Anterior cingulate cortex (tissue), 58 donors: ENCODE results near the gene PHC3.
A peak's percentile ranks its signal among the peaks of the same experiment; 100 is the strongest.
"Not testable (repeated sequence)": the region's sequence is repeated elsewhere in the genome, so short reads cannot be mapped to it uniquely, and the experiment has no call there.

Experiments used
- DNase-seq, 58 donors: peaks; one replicate each; lab custom pipeline; 2025; lab: John Stamatoyannopoulos, UW

Gene PHC3, protein sequence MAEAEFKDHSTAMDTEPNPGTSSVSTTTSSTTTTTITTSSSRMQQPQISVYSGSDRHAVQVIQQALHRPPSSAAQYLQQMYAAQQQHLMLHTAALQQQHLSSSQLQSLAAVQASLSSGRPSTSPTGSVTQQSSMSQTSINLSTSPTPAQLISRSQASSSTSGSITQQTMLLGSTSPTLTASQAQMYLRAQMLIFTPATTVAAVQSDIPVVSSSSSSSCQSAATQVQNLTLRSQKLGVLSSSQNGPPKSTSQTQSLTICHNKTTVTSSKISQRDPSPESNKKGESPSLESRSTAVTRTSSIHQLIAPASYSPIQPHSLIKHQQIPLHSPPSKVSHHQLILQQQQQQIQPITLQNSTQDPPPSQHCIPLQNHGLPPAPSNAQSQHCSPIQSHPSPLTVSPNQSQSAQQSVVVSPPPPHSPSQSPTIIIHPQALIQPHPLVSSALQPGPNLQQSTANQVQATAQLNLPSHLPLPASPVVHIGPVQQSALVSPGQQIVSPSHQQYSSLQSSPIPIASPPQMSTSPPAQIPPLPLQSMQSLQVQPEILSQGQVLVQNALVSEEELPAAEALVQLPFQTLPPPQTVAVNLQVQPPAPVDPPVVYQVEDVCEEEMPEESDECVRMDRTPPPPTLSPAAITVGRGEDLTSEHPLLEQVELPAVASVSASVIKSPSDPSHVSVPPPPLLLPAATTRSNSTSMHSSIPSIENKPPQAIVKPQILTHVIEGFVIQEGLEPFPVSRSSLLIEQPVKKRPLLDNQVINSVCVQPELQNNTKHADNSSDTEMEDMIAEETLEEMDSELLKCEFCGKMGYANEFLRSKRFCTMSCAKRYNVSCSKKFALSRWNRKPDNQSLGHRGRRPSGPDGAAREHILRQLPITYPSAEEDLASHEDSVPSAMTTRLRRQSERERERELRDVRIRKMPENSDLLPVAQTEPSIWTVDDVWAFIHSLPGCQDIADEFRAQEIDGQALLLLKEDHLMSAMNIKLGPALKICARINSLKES

DNA sequence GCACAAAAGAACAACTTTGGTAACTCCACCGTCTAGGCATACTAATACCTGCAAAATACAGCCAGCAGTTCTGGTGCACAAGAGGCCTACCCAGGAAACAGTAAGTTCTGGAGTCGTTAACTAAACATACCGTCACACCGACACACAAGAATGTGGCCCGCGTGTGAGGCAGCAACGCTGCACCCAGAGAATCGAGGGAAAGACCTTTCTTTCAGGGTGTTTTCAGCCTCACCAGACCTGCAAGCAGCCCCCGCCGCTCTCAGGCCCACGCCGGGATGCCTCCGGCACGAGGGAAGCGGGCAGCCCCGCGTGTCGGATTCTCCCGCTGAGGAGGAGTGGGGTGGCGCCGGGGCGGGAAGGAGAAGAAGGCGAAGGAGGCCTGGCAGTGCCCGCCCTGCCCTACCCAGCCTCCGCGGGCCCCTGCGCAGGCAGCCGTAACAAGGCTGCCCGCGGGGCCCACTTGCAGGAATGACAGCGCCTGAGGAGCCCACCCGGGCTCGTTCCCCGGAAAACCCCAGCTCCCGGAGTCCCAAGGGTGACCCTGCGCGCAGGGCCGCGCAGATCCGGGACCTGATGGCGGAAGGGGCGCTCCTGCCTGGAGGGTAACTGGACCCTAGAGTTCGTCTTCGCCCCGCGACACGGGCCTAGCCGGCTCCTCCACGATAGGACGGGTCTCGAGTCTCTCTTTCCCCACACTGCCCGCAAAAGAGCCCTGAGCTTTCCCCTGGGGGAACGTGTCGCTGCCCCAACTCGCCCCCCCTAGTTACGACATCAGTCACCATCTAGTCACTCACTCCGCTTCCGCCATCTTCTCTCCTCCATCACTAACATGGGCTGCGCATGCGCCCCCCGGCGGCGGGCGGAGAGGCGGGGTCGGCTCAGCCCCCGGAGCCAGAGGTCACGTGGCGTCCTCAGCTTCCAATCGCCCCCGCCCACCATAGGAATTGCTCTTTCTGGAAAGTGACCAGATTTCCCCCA lies at the start of gene PHC3:
Gene PHC3 (minus strand): TSS at position 826 of the 978 bp plus-strand sequence. CDS start 18 bp downstream, at position 808.
- peak; percentile 66 to 93 (median 88) for DNase-seq

DNA sequence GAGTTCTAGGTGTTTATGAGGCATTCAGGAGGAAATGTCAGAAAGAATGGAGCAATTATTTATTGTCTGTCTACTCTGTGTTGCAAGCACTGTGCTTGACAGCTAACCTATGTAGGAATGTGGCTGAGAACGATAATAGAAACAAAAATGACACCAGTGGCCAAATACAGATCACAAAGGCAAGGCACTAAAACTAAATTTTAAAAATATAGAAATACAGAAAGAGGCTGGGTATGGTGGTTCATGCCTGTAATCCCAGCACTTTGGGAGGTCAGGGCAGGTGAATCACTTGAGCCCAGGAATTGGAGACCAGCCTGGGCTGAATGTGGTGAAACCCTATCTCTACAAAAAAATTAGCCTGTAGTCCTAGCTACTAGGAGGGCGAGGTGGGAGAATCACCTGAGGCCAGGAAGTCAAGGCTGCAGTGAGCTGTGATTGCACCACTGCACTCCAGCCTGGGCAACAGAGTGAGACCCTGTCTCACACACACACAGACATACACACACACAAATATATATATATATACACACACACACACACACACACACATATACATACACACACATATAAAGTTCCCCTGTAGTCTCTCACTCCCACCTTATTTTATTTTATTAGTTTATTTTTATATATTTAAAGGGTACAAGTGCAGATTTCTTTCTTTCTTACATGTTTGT lies 46.7 kb upstream of the PHC3 start:
- no peak for DNase-seq

DNA sequence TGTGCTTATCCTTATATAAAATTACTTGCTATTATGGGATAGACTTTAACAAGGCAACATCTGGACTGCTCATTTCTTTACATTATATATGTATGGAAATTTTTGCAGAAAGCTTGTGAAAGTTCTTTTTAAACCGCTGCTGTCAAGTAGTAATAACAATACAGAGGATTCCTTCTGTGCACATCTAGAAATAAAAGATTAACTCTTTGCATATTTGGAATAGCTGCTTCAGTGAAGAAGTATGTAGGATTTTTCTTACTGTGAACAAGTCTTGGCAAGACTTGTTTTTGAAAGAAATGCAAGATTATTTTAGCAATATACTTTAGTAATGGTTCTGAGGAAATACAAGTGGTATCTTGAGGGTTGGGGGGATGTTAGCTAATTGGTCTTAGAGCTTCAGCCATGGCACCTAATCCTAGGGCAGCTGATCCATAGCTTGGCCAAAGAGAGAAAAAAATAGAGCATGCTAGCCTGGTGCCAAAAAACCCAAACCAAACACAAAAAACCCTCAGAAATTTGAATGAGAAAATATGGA lies 45.0 kb upstream of the PHC3 start:
- DNase-seq: no peak

DNA sequence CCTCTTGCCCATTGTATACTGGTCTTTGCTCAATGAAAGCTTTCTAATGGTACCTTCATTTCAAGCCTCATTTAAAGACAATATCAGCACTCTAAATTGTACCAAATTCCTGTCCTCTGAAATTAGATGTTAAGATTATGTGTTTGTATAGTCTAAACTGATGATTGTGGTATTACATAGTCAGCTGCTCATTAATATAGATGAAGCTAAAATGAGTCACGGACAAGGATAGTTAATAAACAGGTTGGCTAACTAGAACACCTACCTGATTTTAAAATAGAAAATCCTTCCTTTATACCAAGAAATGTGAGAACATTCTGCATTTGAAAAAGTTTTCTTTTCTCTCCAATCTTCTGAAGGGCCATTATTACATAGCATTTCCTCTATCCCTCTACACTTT lies 43.6 kb upstream of the PHC3 start:
- DNase-seq: no peak

DNA sequence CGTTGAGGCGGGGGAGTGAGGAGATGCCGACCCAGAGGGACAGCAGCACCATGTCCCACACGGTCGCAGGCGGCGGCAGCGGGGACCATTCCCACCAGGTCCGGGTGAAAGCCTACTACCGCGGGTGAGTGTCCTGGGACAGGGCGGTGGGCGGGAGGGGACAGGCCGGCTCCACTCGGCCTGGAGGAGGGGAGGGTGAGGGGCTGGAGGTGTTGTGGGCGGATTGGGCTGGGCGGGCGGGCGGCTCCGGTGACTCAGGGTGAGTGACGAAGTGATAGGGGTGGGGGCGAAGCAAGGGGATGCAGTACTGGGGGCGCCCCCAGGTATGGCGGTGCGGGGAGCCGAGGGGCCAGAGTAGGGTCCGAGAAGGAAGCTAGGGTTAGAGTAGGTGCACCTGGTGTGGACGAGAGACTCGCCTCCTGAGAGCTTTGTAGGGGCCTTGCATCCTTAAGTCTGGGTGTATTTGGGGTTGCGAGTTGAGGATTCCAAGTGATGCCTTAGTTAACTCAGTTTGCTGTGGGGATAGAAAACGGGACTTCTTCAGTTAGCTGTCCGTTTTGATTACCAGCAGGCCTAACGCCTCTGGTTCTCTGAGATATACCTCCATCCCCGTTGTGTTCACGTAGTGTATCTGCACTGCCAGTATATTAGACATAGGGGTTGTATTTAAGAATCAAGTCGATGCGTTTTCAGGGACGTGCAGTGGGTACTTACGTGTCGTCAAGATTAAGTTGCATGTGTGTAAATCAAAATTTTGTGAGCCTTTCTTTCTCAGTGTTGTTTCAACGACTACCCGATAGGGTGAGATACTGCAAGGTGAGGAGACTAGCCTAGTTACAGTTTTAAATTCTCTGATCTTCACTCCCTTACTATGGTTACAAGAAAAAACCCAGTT lies 41.4 kb upstream of the PHC3 start:
- DNase-seq: peak in 39 of 58 donors; percentile 8 to 71 (median 43)

DNA sequence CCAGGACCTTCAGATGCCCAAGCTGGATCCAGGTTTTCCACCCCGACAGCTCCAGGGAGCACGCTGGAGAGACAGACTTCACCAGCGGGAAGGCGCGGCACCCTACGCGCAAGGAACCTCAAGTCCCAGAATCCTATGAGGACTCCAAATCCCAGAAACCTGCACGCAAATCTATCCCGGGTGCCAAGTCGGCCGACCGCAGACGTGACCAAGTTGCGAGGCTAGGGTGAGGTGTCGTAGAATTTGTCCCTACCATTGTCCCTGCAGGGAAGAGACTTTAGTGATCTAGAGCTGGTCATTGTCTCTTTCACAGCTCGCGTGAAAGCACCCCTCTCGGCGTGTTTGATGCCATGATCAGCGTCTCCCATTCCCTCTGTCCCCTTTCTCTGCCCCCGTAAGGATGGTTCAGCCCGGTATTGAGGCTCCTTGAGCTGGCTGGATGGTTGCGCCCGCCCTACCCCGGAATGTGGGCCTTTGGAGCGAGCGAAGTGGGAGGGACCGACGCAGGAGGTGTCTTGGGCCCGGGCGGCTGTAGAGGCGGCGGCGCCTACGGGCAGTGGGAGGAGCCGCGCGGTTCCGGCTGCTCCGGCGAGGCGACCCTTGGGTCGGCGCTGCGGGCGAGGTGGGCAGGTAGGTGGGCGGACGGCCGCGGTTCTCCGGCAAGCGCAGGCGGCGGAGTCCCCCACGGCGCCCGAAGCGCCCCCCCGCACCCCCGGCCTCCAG lies 40.6 kb upstream of the PHC3 start, which contains the start of gene PRKCI:
Gene PRKCI (plus strand): TSS at position 501 of the 723 bp plus-strand sequence. CDS start 246 bp downstream, outside the sequence.
- DNase-seq: peak; percentile 68 to 98 (median 91)

DNA sequence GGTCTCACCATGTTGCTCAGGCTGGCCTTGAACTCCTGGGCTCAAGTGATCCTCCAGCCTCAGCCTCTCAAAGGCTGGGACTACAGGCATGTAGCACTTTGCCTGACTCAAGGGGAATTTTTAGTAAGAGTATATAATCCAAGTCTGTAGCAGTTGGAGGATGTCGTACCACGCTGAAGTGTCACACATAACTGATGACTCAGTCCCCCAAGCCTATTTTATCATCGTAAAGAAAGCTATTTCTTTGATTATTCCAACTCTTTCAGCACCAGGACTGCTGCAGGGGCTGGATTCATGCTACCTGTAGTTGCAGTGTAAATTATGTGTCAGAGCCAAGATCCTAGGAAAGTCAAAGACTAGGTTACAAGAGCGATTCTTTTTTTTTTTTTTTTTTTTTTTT lies 39.3 kb upstream of the PHC3 start:
- no peak for DNase-seq

DNA sequence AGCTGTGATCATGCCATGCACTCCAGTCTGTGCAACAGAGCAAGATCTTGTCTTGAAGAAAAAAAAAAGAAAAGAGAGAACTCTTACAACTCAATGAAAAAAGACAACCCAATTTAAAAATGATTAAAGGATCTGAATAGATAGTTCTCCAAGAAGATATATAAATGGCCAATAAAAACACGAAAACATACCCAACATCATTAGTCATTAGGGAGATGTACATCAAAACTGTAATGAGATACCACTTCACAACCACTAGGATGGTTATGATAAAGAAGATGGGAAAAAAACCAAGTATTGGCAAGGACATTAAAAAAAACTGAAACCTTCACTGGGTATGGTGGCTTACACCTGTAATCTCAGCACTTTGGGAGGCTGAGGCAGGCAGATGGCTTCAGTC lies 38.3 kb upstream of the PHC3 start:
- no peak for DNase-seq

DNA sequence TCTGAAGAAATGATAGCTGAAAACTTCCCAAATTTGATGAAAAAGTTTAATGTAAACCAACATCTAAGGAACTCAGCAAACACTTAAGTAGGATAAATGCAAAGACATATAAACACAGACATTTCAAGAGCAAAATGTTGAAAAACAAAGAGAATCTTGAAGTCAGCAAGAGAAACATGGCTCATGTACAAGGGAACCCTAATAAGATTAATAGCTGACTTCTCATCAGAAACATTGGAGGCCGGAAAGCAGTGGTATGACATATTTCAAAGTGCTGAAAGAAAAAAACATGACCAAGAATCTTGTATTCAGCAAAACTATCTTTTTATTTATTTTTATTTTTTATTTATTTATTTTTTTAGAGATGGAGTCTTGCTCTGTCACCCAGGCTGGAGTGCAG lies 30.1 kb upstream of the PHC3 start:
- no peak for DNase-seq

DNA sequence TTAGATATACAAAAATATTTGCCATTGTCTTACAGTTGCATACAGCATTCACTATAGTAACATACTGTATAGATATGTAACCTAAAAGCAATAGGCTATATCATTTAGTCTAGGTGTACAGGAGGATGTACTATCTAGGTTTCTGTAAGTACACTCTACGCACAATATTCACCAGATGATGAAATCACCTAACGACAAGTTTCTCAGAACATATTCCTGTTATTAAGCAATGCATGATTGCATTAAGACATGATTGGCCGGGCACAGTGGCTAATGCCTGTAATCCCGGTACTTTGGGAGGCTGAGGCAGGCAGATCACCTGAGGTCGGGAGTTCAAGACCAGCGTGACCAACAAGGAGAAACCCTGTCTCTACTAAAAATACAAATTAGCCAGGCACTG lies 26.2 kb upstream of the PHC3 start:
- DNase-seq: no peak

DNA sequence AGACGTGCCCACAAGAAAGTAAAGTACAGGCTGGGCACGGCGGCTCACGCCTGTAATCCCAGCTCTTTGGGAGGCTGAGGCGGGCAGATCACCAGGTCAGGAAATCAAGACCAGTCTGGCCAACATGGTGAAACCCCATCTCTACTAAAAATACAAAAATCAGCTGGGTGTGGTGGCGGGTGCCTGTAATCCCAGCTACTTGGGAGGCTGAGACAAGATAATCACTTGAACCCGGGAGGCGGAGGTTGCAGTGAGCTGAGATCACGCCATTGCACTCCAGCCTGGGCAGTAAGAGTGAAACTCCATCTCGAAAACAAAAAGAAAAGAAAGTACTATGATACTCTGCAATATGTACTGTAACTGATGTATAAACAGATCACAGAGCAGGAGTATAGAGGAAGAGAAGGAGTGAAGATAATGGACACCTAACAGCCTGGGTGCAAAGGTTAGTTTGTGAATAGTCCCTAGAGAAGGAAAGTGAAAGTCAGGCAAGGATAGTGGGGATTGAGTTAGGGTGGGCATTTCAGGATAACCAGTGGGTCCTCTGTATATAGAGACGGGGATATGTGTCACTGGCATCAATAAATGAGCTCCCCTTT lies 24.7 kb upstream of the PHC3 start:
- DNase-seq: not testable (repeated sequence)

DNA sequence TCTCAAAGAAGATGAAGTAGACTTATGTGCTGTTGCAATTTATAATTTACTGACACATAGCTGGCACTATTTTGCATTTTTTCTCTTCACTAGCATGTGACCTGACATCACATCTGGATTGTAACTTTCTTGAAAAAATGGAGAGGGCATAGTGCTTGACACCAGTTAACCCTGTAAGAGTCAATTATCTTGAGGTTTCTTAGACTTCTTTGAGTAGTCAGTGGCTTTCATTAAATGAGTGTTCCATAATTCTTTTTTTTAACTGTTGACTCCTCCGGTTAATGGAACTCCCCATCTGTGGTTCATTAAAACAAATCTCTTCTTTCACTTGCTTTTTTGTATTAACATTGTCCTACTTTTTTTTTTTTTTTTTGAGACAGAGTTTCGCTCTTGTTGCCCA lies 23.8 kb upstream of the PHC3 start:
- no peak for DNase-seq

DNA sequence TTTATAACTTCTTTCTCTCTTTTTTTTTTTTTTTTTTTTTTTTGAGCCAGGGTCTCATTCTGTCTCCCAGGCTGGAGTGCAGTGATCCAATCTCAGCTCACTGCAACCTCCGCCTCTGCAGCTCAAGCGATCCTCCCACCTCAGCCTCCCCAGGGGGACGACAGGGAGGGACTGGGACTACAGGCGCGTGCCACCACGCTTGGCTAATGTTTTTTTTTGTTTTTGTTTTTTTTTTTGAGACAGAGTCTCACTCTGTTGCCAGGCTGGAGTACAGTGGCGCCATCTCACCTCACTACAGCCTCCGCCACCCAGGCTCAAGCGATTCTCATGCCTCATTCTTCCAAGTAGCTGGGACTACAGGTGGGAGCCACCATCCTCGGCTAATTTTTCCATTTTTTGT lies 23.0 kb upstream of the PHC3 start:
- no peak for DNase-seq

DNA sequence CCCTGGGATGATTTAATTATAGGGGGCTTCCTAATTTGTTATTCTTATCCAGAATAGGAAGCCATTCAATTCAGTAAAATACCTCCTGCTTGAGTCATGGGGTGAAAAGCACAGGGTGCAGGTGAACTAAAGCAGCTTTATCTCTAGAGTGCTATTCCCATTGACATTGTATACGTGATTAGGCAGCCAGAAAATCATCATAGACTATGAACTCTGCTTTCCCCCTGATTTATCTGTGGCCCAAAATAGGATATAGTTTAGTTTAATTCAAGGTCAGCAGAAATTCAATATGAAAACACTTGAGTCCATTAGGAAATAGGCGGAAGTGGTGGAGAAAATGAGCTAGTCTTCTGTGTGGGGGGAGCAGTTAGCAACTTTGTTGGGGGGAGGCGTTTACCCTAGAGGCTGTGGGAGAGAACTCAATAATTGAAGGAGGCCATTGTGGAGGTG lies 22.5 kb upstream of the PHC3 start:
- DNase-seq: no peak

DNA sequence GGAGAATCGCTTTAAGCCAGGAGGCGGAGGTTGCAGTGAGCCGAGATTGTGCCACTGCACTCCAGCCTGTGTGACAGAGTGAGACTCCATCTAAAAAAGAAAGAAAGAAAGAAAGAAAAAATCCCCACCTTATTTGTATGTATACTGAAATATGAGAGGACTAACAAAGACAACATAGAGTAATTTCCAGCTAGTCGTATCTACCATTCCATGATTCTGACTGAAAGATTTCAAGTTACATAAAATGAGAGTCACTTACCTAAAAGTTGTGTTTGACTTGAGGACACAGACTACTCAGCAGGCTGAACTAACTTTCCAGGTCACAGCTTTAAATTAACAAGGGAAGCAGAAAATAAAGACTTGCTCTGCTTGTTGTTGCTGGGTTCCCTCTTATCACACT lies 21.9 kb upstream of the PHC3 start:
- no peak for DNase-seq

DNA sequence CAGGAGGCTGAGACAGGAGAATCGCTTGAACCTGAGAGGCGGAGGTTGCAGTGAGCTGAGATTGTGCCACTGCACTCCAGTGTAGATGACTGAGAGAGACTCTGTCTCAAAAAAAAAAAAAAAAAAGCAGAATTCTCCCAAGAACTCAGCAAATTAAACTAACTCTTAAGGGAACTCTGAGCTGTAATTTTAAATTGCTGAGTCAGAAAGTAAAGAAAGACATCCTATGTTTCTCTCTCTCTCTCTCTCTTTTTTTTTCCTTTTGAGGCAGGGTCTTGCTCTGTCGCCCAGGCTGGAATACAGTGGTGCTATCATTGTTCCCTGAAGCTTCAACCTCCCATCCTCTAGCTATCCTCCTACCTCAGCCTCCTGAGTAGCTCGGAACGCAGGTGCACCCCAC lies 20.0 kb upstream of the PHC3 start:
- DNase-seq: no peak

DNA sequence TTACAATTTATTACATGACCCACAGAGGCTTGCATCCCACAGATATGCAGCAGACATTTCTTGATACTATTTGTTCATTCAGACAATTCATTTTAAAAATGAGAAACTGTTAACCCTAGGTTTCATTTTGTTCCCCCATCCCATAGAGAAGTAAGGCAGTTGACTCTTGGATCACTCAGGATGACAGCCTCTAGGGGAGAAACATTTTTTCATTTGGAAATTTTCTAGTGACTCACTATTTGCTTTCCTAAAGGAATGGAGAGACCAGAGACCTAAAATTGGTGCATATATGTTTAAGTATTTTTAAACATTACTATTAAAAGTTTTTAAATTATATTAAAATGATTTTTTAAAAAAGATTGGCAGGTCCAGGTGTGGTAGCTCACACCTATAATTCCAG lies 19.5 kb upstream of the PHC3 start:
- DNase-seq: no peak
